OCI-M1 (cell line): ENCODE data around the gene WNT9B.

Source experiments
- DNase-seq: peaks from one replicate; lab custom pipeline; 2025; lab: John Stamatoyannopoulos, UW

WNT9B gene

DNA sequence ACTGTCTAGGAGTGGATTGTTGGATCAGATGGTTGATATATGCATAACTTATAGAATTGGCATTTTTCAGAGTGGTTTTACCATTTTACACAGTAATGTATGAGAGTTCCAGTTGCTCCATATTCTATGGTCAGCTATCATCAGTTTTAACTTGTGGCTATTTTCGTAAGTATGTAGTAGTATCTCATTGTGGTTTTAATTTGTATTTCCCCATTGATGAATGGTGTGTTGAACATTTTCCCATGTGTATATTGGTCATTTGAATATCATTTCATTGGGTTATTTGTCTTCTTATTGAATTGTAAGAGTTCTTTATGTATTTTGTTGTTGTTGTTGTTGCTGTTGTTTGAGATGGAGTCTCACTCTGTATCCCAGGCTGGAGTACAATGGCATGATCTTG, 6.2 kb downstream of the WNT9B start:
- DNase-seq = no peak

DNA sequence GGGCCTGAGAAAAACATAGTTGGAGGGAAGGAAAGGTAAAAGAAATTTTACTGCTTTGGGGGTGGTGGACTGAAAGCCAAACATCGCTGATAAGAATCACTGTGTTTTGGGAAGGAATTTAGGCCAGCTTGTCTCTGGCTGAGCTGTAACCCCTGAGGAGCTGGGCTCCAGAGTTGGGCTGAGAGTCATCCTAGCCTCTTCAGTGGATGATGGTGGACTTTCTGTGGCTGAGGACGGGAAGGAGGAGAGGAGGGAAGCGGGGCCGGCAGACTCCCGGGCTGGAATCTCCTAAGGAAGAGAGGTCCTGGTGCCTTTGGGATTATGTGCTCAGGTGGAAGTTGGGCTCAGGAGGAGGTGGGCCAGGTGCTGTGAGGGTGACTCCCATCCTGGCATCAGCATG, 8.6 kb downstream of the WNT9B start:
- no peak for DNase-seq

DNA sequence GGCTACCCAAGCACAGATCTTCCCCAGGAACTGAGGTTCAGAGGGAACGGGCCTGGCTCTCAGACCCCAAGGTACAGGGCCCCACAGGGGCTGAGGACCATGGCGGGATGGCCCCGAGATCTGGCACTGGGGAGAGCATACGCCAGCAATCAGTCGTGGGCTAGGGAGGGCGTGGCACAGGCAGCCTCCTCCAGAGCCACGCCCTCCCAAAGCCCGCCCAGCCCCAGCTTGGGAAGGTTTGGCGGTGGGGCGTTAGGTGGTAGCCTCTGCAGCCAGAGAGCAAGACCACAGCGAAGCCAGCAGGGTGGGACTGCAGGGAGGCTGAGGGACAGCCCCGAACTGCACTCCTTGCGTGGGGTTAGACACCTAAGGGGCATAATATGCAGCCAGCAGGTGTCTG, 11.6 kb downstream of the WNT9B start:
- DNase-seq = no peak

DNA sequence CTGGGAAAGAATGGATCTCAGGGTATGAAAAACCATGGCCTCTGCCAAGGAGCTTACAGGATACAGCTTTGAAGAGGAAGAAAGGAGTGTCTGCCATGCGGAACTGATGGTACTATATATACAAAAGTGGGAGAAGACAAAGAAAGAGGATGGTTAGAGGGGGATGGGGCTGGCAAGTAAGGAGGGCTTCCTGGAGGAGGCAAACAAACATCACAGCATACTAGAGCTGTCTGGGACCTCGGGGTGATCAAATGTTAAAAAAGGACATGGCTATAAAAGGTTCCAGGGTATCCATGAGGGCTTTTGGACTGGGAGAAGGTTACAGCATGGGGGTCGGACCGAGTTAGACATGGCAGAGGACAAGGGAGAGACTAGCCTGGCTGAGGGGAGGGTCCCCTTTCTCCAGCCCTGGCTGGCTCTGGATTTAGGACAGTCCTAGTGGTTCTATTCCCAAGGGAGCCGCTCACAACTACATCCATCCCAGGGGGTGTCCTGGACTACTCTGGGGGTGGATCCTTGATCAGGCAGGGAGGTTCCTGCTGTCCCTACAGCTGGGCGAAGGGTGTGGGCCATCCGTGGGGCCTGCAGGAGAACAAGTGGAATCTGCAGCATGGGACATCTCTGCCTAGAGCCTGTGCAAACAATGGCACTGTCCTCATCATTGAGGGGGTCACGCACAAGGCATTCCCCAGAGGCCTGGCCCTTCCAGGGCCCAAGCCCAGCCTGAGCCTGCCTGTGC, 12.2 kb downstream of the WNT9B start:
- no peak for DNase-seq

DNA sequence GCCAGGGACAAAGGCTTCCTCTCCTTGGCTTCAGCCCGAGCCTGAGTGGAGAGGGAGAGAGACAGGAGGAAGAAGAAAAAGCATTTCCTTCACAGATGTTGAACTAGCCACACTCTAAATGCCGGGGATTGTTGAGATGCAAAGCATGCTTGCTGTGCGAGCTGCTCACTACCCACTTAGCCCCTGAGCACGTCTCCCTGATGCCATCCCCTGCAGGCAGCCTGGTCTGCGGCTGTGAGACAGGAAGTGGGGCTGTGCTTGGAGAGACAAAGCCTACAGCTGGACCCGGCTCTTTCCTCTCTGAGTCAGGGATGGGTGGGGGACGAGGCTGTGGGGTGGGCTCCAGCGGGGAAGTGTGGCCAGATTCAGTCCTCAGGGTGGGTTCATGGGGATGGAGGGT, 13.7 kb downstream of the WNT9B start:
- no peak for DNase-seq

DNA sequence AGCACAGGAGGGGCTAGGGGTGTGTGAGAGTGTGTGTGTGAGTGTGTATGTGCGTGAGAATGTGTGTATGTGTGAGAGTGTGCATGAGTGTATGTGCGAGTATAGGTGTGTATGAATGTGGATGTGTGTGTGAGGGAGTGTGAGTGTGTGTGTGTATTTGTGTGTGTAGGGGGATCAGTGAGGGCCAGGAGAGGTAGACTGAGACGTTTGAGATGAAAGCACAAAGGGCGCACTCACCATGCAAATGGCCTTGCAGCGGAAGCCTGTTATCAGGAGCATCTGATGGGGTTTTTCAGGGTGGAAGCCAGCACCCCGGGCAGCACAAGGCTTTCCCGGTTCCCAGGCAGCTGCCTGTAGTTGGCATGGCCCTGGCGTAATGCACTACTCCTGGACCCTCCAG, 14.9 kb downstream of the WNT9B start:
- DNase-seq = no peak

DNA sequence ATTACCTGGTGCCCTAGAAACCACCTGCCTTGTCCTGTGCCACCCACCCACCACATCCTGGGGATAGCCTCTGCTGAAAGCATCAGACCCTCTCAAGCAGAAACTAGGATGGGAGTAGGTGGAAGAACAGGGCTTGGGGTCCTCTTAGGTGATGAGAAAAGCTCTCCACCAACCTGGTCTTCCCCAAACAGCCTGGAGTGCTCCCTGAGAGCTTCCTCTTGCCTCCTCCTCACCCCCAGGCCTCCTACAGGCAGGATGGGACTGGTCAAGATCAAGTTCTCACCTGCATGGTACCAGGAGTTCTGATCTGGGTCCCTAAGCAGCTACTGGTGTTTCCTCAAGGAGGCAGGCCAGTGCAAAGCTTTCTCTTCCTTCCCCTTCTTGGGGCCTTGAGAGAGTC, 15.4 kb downstream of the WNT9B start:
- no peak for DNase-seq

DNA sequence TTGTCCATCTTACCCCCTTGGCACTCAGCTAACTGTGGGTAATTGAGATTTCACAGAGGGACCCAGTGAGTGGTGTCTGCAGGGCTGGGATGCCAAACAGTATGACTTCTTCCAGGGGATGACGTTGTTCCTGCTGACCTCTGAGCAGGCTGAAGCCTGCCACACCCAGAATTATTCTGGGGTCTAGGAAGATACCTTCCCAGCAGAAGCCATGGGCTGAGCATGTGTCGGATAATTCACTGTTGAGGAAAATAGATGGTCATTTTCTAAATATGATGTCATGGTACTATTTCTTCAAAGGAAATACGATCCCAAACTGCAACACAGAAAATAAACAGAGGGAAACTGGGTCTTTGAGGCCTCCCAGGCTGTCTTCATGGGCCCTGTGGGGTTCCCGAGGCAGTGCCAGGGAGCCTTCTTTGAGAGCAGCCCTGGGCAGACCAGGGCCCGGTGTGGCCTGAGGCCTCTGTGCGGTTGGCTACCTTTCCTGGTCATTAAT, 17.4 kb downstream of the WNT9B start:
- DNase-seq = no peak

DNA sequence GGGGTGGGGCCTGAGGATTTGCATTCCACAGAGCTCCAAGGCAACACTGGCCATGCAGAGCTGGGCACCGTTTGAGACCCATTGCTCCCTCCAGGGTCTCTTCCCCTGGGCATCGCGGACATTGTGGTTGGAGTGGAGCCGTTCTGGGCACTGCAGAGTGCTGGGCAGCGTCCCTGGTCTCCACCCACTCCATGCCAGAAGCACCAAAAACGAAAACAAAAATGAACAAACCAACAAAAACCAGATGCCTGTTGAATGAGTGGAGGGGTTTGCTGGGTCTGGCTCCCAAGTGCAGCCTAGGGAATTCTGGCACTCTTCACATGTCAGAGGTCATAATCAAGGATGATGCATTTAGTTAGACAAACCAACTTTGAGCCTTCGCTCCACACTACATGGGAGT, 17.9 kb downstream of the WNT9B start:
- no peak for DNase-seq

DNA sequence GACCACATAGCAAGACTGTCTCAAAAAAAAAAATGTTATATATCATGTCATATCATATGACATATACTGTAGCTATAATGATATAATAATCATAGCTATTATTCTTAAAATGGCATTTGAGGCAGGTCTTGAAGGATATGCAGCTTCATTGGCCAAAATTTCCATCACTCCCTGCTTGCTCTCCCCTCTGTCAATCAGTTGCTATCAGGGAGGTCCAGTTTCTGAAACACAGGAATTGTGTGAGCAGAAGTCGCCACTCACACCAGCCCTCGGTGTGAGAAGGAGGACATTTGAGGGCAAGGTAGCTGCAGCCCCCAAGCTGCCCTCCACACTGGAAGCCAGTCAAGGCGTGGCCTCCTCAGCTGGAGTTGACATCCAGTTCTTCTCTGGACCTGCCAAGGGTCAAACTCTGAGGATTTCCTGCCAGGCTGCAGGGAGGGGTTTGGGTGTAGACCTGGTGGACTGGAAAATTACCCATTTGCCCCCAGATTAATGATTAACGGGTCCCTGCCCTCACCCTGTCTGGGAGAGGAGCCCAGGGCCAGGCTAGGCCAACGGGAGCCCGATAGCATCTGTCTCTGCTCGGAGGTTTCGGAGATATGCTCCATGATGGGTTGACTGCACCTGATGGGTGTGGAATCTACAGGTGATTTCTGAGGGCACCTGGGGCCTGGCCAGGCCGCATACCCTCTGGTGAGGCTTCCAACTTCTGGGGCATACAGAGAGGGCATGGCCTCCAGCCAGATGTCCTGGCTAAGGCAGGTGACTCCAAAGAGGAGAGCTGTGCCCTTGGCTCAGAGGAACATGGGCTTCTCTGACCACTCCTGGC, 18.8 kb downstream of the WNT9B start:
- no peak for DNase-seq

DNA sequence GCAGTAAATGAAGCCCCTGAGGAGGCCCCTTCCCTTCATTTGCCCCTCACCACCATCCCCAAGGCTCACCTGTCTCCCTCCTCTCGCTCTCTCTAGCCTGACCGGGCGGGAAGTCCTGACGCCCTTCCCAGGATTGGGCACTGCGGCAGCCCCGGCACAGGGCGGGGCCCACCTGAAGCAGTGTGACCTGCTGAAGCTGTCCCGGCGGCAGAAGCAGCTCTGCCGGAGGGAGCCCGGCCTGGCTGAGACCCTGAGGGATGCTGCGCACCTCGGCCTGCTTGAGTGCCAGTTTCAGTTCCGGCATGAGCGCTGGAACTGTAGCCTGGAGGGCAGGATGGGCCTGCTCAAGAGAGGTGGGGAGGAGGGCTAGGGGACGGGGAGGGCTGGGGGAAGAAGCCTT, 21.0 kb downstream of the WNT9B start:
- no peak for DNase-seq

DNA sequence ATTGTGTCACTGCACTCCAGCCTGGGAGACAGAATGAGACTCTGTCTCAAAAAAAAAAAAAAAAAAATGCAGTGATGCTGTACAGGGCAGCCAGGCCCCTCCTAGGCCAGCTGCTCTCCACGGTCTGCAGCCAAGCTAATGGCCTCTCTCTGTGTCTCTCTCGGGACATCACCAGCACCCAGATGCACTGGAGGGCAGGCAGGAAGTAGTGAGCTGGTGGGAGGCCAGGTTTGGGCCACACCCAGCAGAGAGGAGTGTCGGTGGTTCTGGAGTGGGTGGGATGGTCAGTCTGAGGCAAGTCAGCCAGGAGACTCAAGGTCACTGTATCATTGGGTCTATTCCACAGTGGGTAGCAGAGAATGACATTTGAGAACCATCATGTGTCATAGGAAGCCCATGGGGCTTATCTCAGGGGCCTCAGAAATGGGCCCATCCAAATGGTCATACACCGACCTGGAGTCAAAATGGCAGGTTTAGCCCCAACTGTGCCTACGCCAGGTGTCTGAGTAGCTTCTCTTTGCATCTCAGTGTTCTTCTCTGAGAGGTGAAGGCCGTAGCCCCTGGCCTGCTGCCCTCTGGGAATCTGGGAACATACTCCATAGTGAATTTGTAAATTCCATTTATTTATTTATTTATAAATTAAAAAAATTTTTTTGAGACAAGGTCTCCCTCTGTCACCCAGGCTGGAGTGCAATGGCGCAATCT, 22.7 kb downstream of the WNT9B start:
- DNase-seq = no peak

DNA sequence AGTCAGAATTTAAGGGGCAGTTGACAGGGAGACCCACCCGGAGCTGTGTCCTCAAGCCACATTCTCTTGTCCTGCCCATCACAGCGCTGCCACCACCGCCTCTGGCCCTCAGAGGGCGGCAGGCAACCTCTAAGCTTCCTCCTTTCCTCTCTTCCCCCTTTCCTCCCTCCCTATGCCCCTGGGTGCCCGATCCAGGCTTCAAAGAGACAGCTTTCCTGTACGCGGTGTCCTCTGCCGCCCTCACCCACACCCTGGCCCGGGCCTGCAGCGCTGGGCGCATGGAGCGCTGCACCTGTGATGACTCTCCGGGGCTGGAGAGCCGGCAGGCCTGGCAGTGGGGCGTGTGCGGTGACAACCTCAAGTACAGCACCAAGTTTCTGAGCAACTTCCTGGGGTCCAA, 23.5 kb downstream of the WNT9B start:
- DNase-seq = no peak

DNA sequence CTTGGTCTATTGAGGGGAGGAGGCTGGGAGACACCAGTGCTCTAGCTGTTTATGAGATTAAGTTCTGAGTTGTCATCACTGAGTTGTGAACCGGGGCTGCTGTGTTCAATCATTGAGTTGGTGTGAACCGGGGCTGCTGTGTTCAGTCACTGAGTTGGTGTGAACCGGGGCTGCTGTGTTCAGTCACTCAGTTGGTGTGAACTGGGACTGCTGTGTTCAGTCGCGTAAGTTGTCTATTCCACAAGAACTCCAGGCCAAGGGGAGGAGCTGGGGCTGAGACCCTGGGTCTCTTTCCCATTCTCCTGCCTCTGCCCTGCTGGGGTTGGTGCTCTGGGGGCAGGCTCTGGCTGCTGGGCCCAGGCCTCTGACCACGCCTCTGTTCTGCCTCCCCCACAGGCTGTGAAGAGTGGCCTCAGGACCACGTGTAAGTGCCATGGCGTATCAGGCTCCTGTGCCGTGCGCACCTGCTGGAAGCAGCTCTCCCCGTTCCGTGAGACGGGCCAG, 24.5 kb downstream of the WNT9B start:
- no peak for DNase-seq

DNA sequence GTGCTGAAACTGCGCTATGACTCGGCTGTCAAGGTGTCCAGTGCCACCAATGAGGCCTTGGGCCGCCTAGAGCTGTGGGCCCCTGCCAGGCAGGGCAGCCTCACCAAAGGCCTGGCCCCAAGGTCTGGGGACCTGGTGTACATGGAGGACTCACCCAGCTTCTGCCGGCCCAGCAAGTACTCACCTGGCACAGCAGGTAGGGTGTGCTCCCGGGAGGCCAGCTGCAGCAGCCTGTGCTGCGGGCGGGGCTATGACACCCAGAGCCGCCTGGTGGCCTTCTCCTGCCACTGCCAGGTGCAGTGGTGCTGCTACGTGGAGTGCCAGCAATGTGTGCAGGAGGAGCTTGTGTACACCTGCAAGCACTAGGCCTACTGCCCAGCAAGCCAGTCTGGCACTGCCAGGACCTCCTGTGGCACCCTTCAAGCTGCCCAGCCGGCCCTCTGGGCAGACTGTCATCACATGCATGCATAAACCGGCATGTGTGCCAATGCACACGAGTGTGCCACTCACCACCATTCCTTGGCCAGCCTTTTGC, 25.0 kb downstream of the WNT9B start:
- no peak for DNase-seq

DNA sequence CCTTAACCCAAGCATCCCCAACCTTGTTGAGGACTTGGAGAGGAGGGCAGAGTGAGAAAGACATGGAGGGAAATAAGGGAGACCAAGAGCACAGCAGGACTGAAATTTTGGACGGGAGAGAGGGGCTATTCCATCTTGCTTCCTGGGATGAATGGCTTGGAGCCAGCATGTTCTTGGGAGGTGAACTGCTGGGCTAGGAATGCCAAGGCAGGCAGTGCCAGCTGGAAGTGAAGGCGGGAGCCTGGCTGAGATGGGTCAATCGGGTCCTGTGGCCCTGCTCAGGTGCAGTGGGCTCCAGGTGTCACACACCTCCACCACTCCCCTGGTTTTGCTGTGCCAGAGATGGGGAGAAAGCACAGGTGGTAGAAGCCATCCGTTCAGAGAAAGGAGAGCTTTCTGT, 25.5 kb downstream of the WNT9B start:
- no peak for DNase-seq

DNA sequence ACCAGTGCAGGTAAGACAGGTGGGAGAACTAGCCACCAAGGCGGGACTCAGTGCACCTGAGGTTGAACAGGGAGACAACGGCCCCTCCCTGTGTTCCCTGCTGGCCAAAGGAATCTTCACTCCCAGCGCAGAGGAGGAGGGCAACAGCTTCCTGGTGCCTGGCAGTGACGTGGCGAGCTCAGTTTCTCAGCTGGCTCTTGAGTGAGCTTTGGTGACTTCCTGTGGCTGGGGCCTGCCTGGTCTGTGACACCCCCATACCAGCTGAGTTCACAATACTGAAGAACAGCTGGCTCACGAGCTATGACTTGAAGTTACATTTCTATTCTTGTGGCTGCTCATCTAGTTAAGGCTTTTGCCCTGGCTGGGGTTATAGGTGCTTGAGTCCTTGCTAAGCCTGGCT, 26.1 kb downstream of the WNT9B start:
- no peak for DNase-seq

DNA sequence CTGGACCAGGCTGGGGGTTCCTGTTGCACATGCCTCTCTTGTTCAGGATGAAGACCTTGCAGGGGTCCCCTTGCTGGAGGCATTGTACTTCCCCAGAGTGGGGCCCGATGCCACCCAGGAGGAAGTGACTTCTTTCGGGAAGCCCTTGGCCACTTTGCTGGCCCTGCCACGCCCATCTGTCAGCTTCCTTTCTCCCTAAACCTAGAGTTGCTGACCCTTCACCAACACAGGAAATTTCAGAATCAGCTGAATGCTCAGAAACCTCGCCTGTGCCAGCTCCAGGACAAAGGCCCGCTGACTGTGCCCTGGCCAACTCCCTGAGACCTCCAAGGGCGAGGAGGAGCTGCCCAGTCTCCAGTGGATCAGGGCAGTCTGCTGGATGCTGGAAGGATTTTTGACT, 26.7 kb downstream of the WNT9B start:
- no peak for DNase-seq

DNA sequence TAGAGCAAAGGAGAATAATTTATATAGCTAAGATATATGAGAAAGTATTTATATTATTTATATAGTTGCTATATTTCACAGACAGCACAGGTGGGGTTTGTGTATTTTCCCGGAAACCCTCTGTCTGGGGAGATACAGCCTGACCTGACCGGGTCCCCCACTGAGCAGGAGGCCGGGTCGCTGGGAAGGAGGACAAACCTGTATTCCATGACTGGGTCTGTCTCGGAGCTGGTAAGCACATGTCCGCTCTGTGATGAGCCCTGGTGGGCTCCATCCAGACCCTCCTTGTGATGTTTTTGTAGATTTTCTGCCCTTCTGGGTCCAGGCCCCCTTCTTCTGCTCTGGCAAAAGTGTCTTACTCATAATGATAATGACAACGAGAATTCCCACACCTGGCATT, 27.7 kb downstream of the WNT9B start:
- DNase-seq = no peak

DNA sequence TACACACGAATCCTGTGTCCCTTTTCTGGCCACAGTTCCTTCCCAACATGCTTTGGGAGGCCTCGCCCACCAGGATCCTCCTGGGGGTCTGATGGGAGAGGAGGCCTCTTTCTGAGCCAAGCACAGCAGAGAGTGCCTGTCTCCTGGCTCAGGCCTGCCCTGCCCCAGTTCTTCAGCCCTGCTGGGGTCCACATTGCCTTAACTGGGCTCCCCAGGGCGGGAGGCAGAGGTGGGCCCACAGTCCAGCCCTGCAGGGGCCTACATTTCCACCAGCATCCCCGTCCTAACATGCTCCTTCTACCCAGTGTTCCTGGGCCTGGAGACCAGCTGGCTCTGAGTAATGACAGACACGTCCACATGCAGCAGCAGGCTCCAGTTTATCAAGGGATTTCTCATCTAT, 29.6 kb downstream of the WNT9B start:
- DNase-seq = no peak

DNA sequence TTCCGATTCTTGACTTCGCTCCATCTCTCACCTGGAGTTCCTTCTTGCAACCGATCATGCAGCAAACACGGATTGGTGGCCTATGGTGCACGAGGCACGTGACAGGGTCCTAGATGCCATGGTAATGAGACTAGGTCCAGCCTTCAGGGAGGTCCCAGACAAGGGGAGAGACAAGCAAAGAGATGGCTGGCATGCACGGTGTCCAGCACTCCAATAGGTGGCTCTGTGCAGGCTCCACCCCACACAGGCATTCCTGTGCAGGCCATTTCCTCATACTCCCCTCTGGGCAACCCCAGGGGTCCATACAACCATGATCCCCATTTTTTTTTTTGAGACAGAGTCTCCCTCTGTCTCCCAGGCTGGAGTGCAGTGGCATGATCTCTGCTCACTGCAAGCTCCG, 31.3 kb downstream of the WNT9B start:
- DNase-seq = no peak

DNA sequence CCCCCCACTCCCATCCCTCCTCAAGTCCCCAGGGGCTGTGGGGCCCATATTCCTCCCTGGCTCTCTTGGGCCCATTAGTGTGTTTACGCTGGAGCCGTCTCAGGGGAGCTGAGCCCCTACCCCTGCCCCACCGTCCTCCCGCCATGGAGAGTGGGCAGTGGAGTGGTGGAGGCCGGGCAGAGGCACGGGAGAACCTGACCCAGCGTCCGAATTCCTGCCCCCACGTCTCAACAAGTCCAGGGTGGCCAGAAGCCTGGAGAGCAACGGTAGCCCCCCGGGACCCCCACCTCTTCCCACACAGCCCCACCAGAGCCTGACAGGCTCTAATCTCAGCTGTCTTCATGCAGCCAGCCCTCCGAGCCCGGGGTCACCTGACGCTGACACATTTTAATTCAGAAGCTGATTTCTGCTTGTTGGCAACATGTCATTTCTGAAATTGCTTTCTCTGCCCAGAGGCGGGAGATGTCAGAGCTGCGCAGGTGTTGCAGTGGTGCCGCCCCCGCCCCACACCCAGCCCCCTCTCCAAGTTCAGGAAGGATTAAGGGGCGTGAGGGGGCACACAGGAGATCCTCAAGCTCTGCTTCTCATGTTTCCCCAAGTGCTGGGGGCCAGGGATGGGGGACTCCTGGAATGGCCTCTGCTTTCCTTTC, 32.6 kb downstream of the WNT9B start:
- DNase-seq = no peak
